ENCODE measurements around the gene OLIG2.

OLIG2 gene

DNA sequence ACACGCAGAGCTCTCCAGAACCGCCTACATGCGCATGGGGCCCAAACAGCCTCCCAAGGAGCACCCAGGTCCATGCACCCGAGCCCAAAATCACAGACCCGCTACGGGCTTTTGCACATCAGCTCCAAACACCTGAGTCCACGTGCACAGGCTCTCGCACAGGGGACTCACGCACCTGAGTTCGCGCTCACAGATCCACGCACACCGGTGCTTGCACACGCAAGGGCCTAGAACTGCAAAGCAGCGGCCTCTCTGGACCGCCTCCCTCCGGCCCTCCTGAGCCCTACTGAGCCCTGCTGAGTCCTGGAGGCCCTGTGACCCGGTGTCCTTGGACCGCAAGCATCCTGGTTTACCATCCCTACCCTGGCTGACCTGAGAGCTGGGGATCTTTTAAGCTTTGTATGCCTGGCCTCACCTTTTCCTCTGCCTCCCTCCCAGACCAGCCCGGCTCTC is 8.3 kb downstream of the OLIG2 start:
- DNase-seq, result no peak

DNA sequence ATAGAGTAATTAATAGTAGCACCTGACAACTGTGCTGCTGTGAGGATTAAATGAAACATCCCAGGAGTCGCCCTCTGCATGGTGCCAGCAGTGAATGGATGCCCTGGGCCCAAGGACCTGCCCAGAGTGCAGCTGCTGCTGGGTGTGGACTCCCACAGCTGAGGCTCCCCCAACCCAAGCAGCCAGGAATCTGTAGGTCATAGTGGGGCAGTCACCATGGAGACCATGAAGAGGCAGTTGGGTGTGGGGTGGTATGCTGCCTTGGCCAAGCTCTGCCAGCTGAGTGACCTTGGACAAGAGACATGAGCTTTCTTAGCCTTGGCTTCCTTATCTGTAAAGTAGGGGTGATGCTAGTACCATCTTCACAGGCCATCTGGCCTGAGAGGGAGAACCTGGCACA is 9.4 kb downstream of the OLIG2 start:
- DNase-seq, result no peak

DNA sequence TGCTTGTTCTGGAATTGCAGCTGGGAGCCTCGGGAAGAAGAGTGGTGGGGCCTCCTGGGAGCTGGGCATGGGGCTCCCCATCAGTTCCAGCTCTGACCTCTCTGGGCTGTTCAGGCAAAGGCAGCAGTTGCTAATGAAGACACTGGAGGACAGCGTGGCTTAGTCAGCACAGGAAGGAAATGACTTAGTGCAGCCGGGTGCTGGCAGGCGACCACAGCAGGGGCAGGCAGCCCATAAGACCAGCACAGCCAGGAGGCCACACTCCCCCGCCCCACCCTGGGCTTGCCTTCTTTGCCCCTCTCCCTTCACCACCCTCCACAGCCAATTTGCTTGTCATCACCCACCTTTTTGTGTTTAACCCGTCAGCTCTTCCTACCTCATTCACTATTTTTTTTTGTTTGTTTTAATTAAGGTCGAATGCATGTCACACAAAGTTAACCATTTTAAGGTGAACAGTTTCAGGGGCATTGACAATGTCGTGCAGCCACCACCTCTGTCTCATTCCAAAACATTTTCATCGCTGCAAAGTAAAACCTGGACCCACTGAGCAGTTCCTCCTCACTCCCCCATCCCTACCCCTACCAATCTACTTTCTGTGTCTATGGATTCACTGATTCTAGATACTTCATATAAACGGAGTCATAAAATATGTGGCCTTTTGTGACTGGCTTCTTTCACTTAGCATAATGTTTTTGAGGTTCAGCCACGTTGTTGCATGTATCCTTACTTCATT is 10.9 kb downstream of the OLIG2 start:
- peak; percentile 52 for DNase-seq

DNA sequence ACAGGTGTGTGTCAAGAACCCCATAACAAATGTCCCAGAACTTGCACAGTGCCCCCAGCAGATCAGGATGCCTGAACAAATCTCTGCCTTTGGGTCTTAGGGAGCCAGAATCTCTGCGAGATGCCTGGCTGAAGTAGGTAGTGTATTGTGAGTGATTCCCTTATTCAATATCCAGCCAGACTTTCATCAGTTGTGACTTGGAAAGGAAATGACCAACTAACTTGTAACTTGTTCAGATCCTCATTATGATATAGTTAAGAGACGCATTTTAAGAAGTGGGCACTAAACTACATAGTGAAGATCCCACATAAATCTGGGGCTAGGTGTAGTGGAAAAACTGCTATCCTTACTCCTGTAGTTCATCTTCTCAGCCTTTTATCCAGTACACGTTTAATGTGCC is 11.8 kb downstream of the OLIG2 start:
- DNase-seq, result no peak

DNA sequence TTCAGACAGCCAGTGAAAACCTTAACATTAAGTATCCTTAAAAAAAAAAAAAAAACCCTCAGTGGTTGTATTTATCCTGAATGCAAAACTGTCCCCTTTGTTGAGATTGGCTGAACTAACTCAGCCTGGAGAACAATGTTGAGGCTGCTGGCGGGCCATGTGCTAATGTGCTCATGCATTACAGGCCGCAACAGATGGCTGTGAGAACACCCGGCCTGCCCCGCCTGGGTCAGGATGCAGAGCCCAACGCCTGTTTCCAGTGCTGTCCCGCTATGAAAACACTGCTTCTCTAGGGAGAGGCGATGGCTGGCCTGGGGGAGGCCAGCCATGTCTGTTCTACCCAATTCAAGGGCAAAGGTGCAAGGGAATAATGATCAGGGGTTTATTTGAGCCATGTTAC is 13.8 kb downstream of the OLIG2 start:
- no peak for DNase-seq

DNA sequence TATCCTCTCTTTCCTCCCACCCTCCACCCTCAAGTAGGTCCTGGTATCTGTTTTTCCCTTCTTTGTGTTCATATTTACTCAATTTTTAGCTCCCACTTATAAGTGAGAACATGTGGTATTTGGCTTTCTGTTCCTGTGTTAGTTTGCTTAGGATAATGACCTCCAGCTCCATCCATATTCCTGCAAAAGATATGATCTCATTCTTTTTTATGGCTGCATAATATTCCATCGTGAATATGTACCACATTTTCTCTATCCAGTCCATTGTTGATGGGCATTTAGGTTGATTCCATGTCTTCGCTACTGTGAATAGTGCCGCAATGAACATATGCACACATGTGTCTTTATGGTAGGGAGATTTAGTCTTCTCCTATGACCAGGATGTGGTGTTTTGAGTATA is 14.5 kb downstream of the OLIG2 start:
- no peak for DNase-seq

DNA sequence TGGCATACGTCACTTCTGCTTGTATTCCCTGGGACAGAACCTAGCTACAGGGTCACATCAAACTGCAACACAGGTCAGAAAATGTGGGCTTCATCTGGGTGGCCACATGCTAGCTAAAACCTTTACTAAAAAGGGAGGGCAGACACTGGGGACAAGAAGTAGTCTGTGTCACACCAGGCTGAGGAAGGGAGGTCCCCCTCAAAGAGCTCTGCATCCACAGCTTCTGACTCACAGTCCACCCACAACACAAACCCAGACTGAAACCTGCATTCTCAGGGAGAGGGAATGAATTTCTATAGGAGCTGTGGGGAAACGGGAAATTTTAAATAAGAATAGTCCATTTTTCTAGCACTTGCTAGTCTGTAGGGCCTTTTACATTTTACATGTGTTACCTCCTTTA is 16.2 kb downstream of the OLIG2 start:
- DNase-seq, result peak; percentile 17

DNA sequence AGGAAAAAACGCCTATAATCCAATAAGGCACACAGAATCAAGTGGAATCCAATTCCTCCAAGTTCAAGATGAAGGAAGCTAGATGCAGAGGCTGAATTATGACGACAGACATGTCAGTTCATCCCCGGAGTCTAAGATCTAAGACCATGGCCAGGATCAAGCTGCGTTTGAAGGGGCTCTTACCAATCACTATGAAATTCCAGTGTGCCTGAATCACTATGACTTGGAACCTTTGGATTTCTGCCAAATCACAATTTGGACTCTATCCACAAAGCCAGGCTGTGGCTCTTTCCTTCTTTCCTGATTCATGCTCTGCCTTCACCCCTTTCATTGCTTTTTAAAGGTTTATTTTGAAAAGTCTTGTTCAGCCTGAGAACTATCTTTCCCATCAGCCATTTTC is 17.1 kb downstream of the OLIG2 start:
- peak; percentile 90 for DNase-seq

DNA sequence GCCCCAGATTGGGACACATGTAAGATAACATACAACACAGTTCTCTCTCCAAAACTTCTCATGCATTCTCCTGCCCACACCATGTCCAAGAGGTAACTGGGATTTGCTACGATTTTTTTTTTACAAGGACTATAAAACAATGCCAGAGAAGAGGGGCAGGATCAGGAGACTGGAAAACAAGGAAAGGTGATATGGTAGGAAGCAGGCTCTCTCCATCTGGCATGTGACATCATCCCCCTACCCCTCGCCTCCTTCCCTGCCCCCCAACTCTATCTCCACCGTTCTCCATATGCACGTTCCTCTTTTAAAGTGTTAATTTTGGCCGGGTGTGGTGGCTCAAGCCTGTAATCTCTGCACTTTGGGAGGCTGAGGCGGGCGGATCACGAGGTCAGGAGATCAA is 20.7 kb downstream of the OLIG2 start:
- DNase-seq, result no peak

DNA sequence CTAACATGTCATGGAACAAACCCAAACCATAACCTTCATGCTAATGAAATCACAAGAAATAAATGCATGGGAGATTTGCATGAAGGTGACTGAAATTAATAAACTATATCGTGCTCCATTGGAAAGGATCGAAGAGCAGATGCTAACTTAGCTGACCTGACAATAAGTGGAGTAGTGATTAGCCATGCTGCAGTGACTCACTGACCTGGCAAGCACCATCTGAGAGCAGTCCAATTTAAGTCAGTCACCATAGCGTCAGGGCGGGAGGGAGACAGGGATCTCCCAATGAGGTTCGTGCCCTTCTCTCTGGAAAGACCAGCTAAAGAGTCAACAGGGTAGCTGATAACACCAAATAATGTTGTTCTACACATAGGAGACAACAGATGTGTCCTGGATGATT is 21.5 kb downstream of the OLIG2 start:
- DNase-seq, result peak; percentile 36

DNA sequence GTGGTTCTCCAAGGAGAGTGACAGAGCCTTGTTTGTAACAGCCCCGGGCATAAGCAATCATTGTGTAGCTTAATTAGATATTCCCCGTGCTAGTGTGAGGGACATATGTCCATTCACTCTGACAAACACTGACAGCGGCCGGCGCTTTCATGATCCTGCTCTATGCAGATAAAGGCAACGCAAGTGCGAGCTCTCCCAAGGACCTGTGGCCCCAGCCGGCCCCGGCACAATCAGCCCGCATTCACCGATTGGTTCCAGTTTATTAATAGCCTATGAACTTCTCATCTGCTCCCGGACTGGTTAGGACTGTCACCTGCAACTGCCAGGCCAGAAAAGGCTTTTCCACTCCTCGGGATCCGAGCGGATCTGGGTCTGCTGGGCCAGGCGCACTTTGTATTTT is 26.2 kb downstream of the OLIG2 start:
- no peak for DNase-seq

DNA sequence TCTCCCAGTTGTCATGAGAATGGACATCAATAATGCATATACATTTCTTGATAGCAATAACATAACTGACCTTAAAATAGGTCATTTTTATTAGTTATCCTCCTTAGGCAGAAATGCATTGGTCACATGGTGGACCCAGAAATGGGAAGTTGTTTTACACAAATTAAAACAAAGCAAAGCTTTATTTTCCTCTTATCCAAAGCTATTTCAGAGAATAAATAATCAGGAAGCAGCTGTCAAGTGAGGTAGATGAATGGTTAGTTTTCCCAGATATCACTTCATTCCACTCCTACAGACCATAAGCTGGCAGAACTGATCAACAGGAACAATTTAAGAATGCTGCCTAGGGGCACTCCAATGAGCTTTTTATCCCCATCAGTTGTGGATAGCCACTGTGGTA is 28.2 kb downstream of the OLIG2 start:
- no peak for DNase-seq

DNA sequence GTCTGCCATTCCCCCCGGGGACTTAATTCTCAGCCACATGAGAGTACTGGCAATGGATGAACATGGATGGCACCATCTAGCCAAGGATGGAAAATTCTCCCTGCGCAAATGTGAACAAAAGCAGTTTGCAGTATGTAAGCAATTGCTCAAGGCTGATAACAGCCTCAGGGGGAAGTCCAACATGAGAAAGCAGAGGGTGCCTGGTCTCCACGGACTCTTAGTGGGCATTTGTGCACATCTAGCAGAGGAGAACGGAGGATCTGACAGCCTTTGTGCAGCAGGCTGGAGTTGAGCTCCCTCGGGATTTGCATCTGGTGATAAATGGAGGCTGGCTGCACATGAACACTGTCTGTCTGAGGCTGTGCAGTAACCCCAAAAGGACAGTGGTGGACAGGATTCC is 30.3 kb downstream of the OLIG2 start:
- no peak for DNase-seq

DNA sequence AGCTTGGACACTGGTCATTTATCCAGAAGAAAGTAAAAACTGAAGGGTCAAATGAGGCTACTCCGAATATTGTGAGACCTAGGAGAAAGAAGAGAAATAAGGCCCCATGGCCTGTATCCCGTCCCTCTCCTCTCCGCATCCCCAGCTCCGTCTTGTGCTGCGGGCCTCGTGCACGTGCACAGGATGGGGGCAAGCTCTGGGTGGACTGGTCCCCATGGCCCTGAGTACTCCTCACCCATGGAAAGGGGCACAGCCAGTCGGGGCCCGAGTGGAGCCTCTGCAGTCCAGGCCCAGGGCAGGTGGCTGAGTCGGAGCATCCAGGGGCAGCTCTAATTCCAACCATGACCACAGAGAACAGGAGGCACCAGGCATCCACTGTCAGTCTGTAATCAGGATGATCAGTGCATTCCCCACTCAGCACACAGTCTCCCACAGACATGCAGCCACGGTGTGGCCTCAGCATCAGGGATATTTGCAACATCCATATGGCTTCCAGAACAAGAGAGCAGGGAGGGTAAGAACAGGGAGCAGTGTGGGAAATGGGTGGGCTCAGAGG is 31.7 kb downstream of the OLIG2 start:
- no peak for DNase-seq

DNA sequence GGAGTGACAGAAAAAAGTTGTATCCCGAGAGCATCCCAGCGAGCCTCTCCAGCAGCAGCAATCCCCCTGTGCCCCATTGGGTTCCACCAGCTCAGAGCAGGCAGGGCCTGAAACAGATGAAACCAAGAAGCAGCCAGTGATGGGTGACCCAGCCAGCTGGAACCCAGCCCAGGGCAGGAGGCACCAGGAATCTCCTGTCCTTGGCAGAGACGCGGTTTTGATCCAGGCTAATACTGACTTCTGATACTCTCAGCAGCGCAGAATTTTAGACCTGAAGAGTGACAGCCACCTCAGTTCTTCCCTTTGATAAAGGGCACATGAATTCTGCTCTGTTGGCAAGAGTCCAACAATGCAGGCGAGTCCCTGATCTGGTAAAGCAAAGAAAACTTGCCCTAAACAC is 32.8 kb downstream of the OLIG2 start:
- DNase-seq, result no peak

DNA sequence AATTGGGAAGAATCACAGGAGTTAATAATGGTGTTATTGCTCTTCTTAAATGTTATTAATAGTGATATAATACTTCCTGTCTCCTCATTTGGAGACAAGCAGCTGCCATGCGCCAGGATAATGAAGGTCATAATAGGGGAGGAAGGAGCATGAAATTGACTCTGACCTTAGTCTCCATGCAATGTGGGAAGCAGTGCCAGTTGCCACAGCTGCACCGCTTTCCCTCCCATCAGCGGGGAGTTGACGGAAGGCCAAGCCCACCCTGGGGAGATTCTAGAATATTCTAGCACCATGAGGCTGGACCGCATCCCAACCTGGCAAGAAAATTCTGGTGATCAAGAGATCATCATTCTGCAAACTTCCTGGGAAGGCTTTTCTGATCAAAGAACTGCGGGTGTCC is 33.2 kb downstream of the OLIG2 start:
- DNase-seq, result no peak

DNA sequence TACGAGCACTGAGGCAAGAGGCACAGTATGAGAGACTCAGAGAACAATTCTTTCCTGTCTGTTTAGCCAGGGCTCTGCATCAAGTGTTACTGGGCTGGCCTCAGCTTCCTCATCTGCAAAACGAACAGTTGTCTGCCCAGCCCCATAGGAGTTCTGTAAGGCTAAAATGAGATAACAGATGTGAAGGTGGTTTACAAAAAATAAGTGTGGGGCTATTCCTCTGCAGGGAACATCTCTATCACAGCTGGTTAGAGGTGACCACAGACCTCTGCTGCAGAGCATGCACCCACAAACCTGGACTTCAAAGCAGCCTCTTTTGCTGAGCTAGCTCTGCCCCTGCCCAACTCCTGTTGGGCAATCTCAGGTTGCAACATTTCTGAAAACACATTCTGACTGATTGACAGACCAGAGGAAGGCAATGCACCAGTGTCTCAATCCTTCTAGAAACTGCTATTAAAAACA is 33.7 kb downstream of the OLIG2 start:
- no peak for DNase-seq

DNA sequence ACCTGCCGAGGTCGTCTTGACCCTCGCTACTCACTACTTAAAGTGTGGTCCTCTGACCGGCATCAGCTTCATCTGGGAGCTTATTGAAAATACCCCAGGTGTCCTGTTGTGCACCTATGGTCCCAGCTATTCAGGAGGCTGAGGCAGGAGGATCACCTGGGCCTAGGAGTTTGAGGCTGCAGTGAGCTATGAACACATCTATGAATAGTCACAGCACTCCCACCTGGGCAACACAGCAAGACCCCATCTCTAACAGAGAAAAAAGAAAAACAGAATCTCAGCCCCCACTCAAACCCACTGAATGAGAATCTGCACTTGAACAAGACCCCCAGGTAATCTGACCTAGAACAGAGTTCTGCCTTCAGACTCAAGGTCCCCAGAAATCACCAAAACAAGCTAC is 35.5 kb downstream of the OLIG2 start:
- no peak for DNase-seq

DNA sequence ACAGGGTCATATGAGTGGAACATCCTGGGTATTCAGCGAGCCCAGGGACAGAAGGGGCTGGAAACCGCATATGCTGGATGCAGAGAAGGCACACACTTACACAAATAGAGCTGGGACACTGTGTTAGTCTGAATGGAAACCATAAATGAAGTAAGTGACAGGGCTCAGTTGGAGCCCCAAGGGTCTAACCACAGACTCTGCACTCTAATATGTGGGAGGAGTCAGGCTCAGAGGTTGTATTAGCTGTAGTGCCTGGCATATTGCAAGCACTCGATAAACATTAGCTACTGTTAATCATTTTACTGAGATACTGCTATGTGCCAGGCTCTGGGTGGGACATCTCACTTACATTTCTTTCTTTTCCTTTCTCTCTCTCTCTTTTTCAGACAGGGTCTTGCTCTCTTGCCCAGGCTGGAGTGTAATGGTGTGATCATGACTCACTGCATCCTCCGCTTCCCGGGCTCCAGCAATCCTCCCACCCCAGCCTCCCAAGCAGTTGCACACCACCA is 37.7 kb downstream of the OLIG2 start:
- DNase-seq, result no peak

DNA sequence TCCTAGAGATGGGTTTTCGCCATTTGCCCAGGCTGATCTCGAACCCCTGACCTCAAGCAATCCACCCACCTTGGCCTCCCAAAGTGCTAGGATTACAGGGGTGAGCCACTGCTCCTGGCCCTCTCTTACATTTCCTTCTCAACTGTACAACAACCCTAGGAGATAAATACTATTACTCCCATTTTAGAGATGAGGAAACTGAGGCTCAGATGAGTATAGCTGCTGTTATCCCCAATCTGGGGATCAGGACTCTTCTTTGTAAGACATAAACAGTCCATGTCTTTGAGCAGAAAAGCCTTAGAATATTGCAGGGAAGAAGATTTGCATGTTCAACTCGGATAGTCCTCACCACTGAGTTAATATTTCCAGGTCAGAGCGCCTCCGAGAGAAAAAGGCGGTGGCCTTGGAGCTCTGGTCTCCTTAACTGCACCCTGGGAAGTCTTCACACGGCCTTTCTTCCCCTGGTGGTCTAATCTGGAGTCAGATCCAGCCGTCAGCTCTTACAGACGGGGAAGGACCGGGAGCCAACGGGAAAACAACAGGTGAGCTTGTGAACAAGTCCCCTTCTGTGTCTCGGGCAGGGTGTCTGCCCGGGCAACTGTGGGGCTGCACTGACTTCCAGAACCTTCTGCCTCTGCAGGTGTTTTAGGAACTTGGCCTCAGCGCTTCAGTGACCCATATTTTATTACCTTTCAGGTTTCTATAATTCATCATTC is 38.3 kb downstream of the OLIG2 start:
- no peak for DNase-seq

DNA sequence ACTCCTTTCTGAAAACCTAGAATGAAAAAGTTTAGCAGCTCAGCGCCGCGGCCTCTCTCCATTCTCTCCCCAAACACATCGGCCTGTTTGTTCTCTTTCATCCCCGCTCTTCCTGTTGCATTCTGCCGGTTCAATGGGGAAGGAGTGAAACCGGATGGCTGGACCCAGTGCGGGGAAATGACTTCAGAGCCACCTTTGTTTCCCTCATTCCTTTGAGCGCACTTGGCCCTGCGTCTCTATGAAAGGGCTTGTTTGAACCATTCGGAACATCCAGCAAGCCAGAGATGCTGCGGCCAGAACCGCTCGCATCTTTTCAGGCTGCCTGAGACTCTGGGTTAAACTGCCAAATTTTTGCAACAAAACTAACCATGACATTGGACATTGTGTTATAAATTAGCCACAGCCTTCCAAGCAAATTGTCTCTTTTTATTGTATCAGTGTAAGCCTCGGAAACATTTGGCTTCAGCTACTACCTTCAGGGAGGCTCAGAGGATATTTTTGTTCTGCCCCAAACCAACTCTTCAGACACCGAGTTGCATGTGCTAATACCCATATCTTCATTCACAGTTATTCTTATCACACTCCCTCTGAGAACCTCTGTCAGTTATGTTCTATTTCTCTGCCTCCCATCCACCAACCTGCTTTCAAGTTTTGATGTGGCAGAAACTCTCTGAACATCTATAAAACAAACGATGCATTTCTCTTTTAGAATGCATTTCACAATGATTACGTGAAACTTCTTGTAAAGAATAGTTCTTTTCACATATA is 39.1 kb downstream of the OLIG2 start:
- no peak for DNase-seq

DNA sequence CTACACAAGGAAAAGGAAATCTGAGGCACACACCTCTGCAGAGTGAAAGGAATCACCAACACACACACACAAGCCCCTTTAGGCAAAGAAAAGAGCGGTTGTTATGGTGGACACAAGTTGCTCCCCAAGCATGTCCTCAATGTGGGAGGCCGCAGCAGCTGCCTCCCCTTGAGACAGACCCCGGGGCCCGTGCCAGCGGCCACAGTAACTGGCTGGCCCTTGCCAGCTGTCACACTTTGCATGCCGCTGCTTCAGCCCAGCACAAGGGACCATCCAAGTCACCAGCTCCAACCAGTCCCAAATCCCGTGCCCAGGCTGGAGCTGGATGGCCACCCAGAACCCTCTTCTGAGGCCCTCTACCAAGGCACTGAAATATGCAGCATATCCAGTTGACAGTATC is 41.3 kb downstream of the OLIG2 start:
- DNase-seq, result no peak

DNA sequence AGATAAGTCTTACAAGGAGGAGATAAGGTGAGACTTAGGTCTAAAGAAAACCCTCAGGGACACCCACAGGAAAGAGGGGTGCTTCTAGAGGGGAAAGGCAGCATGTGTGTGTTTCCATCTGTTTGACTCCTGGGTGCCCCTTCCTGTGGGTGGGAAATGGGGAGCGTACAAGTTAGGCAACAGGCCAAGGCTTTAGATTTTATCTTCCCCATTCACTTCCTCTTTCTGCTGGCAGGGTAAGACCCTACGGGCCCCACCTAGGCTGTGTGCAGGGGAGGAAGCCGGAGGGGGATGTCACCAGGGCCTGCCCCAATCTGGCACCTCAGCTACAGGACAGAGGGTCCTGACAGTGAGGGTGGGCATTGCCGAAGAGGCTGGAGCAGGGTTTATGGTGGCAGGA is 41.7 kb downstream of the OLIG2 start:
- no peak for DNase-seq
